ENCODE results near the gene SDC3.
"Not testable (repeated sequence)": the region's sequence is repeated elsewhere in the genome, so short reads cannot be mapped to it uniquely, and the experiment has no call there.

The SDC3 gene

GRCh38 chr1:30872033-30872947, 36.3 kb downstream of the SDC3 start:
- DNase-seq, result no peak

GRCh38 chr1:30871276-30871871, 37.2 kb downstream of the SDC3 start:
- DNase-seq, result no peak

GRCh38 chr1:30870656-30871055, 37.9 kb downstream of the SDC3 start:
- DNase-seq, result no peak

GRCh38 chr1:30870035-30870434, 38.5 kb downstream of the SDC3 start:
- no peak for DNase-seq

- no peak for DNase-seq
Measured at GRCh38 chr1:30868833-30869435, 39.6 kb downstream of the SDC3 start.

GRCh38 chr1:30868057-30868456, 40.5 kb downstream of the SDC3 start:
- not testable (repeated sequence) for DNase-seq

- no peak for DNase-seq
Measured at GRCh38 chr1:30867537-30867936, 41.0 kb downstream of the SDC3 start.

- DNase-seq, result no peak
Measured at GRCh38 chr1:30866594-30866993, 42.0 kb downstream of the SDC3 start.

- no peak for DNase-seq
Measured at GRCh38 chr1:30864681-30865080, 43.9 kb downstream of the SDC3 start.

- no peak for DNase-seq
Measured at GRCh38 chr1:30863858-30864604, 44.5 kb downstream of the SDC3 start.

- DNase-seq, result no peak
Measured at GRCh38 chr1:30860320-30860652, 48.3 kb downstream of the SDC3 start.

- DNase-seq, result no peak
Measured at GRCh38 chr1:30857964-30858363, 50.6 kb downstream of the SDC3 start.

- no peak for DNase-seq
Measured at GRCh38 chr1:30857062-30857461, 51.5 kb downstream of the SDC3 start.

GRCh38 chr1:30856260-30856790, 52.2 kb downstream of the SDC3 start:
- no peak for DNase-seq

GRCh38 chr1:30855686-30856259, 52.8 kb downstream of the SDC3 start:
- DNase-seq, result no peak

- no peak for DNase-seq
Measured at GRCh38 chr1:30853350-30853749, 55.2 kb downstream of the SDC3 start.

GRCh38 chr1:30852026-30852425, 56.5 kb downstream of the SDC3 start:
- DNase-seq, result no peak

- no peak for DNase-seq
Measured at GRCh38 chr1:30851286-30851685, 57.3 kb downstream of the SDC3 start.

GRCh38 chr1:30850607-30851006, 58.0 kb downstream of the SDC3 start:
- DNase-seq, result no peak

GRCh38 chr1:30848130-30848529, 60.4 kb downstream of the SDC3 start:
- no peak for DNase-seq

- DNase-seq, result no peak
Measured at GRCh38 chr1:30847358-30847972, 61.1 kb downstream of the SDC3 start.

GRCh38 chr1:30846587-30846986, 62.0 kb downstream of the SDC3 start:
- no peak for DNase-seq
